ENCODE measurements around the gene SLC38A11. TPM values are rescaled to one million over a fixed set of nuclear protein-coding genes. Genes with fewer than 3 reads are reported as not detected.
"Not testable (repeated sequence)": the region's sequence is repeated elsewhere in the genome, so short reads cannot be mapped to it uniquely, and the experiment has no call there.

The SLC38A11 gene
- total and polyA plus RNA-seq, 10 of the 15 experiments (the other 5 are each of a cell fraction or from before 2014, with no cell fraction given), result not detected

- DNase-seq (ENCODE audit: low read depth, low spot score); H3K4me1 ChIP-seq (ENCODE audit: control insufficient read depth, insufficient read depth, low read length); H3K79me2 ChIP-seq (ENCODE audit: control insufficient read depth, insufficient read depth, low read length); POLR2A ChIA-PET; RAD21 ChIA-PET (ENCODE audit: unreplicated experiment); H3K4me3 ChIP-seq; H4K20me1 ChIP-seq (ENCODE audit: control insufficient read depth, insufficient read depth); BruUV-seq (replicated peaks); H3K9ac ChIP-seq (ENCODE audit: control insufficient read depth, insufficient read depth, low read length); H3K27ac ChIP-seq (ENCODE audit: control insufficient read depth, insufficient read depth); H2AFZ ChIP-seq (ENCODE audit: control insufficient read depth, low read depth, low read length); intact Hi-C loops (cut with micrococcal nuclease; ENCODE audit: unreplicated experiment); FAIRE-seq; H3K4me2 ChIP-seq (ENCODE audit: control insufficient read depth, insufficient read depth); H3K36me3 ChIP-seq (ENCODE audit: control insufficient read depth in 2 of 2, insufficient read depth in 2 of 2, low read length in 1 of 2); ATAC-seq; in situ Hi-C loops (cut with MboI); H3K27me3 ChIP-seq (replicated peaks in 1 of 2; ENCODE audit: control insufficient read depth in 2 of 2, insufficient read depth in 2 of 2, low read length in 1 of 2); H3K9me3 ChIP-seq (replicated peaks; ENCODE audit: control insufficient read depth, insufficient read depth, low read length): not testable (repeated sequence)
- TF ChIP-seq FOXK2 (IDR thresholded peaks at IDR 0.05), result 0 out of 2 replicates have a peak, but pooled peaks have one; percentile 8
- ChIA-PET SMC1A (ENCODE audit: uncharacterized antibody, unreplicated experiment) (interaction anchor here (0.5 kb wide), 1 partner anchor 792 kb away, joined by 3 read pairs; no protein-coding TSS in a partner anchor), CTCF (interaction anchor here (0.7 to 1.0 kb wide), 2 partner anchors 41 to 50 kb away, joined by 3 read pairs; no protein-coding TSS in a partner anchor)
- WGBS (ENCODE audit: insufficient coverage, insufficient replicate concordance, low lambda C conversion rate, missing lambda C conversion rate), result 23% methylated on average over 4 of the region's 4 CpGs
Observed at GRCh38 chr2:164859906-164860693, 95.2 kb downstream of the SLC38A11 start.

- Histone ChIP-seq H3K79me2 (ENCODE audit: control insufficient read depth, insufficient read depth, low read length) (no peaks in the 10 kb centered on the region), H3K4me1 (ENCODE audit: control insufficient read depth, insufficient read depth, low read length) (no peaks in the 10 kb centered on the region), H3K9ac (ENCODE audit: control insufficient read depth, insufficient read depth, low read length) (no peak overlapping the region), H3K27ac (ENCODE audit: control insufficient read depth, insufficient read depth) (no peak overlapping the region), H2AFZ (ENCODE audit: control insufficient read depth, low read depth, low read length) (no peak overlapping the region), H3K9me3 (replicated peaks; ENCODE audit: control insufficient read depth, insufficient read depth, low read length) (no peaks in the 10 kb centered on the region), H4K20me1 (ENCODE audit: control insufficient read depth, insufficient read depth) (no peaks in the 10 kb centered on the region), H3K36me3 (ENCODE audit: control insufficient read depth in 2 of 2, insufficient read depth in 2 of 2, low read length in 1 of 2) (no peaks in the 10 kb centered on the region), H3K4me3 (no peak overlapping the region), H3K27me3 (replicated peaks in 1 of 2; ENCODE audit: control insufficient read depth in 2 of 2, insufficient read depth in 2 of 2, low read length in 1 of 2) (0 out of 4 replicates have a peak, but pooled peaks cover 0 to 2% of the 10 kb centered on the region in 2 experiments), H3K4me2 (ENCODE audit: control insufficient read depth, insufficient read depth) (no peak overlapping the region)
- POLR2A ChIA-PET, result no interaction called here
- FAIRE-seq, result no peak
- no peak for DNase-seq (ENCODE audit: low read depth, low spot score)
- CTCF ChIA-PET, result no interaction called here
- no peak for ATAC-seq
- RAD21 ChIA-PET (ENCODE audit: unreplicated experiment), result no interaction called here
- TF ChIP-seq ZBTB40 (IDR thresholded peaks at IDR 0.05; ENCODE audit: borderline replicate concordance) (no peak), CEBPZ (IDR thresholded peaks at IDR 0.05; ENCODE audit: low read depth, low read length) (no peak), PAX5 (IDR thresholded peaks at IDR 0.05; ENCODE audit: borderline replicate concordance, low read depth, low read length) (no peak), ETV6 (conservative IDR thresholded peaks at IDR 0.05 in 1 of 2, IDR thresholded peaks at IDR 0.05 in 1 of 2; ENCODE audit: borderline replicate concordance in 1 of 2, low read depth in 1 of 2) (no peak)
- BruUV-seq (replicated peaks), result no TSS peak
- intact Hi-C loops (cut with micrococcal nuclease; ENCODE audit: unreplicated experiment), result no loop called here
- in situ Hi-C loops (cut with MboI), result no loop called here
- SMC1A ChIA-PET (ENCODE audit: uncharacterized antibody, unreplicated experiment), result interaction anchor here (0.5 kb wide), 1 partner anchor 793 kb away, joined by 3 read pairs; no protein-coding TSS in a partner anchor
- 5% methylated on average over 2 of the region's 2 CpGs for WGBS (ENCODE audit: insufficient coverage, insufficient replicate concordance, low lambda C conversion rate, missing lambda C conversion rate)
Observed at GRCh38 chr2:164859251-164859818, 96.0 kb downstream of the SLC38A11 start.
